NCI-H128 (cell line): ENCODE results near the gene DCXR.

Source experiments
- DNase-seq: peaks from one replicate; lab custom pipeline; 2025; ENCODE audit not compliant: unreplicated experiment; lab: John Stamatoyannopoulos, UW

Gene DCXR

GRCh38 chr17:82012261-82012639, 25.2 kb downstream of the DCXR start:
- DNase-seq = no peak

- no peak for DNase-seq
These were observed 25.8 kb downstream of the DCXR start for GRCh38 chr17:82011617-82012187.

GRCh38 chr17:82010575-82011525, 26.6 kb downstream of the DCXR start:
- no peak for DNase-seq

- no peak for DNase-seq
These were observed 28.1 kb downstream of the DCXR start for GRCh38 chr17:82009413-82009812.

- no peak for DNase-seq
These were observed 28.5 kb downstream of the DCXR start for GRCh38 chr17:82008941-82009405.

- no peak for DNase-seq
These were observed 29.1 kb downstream of the DCXR start for GRCh38 chr17:82008258-82008940.

GRCh38 chr17:82007495-82008257, 29.8 kb downstream of the DCXR start:
- DNase-seq = no peak

GRCh38 chr17:82007228-82007494, 30.3 kb downstream of the DCXR start:
- DNase-seq = no peak

GRCh38 chr17:82006468-82007227, 30.8 kb downstream of the DCXR start:
- no peak for DNase-seq

- no peak for DNase-seq
These were observed 31.7 kb downstream of the DCXR start for GRCh38 chr17:82005701-82006348.

- no peak for DNase-seq
These were observed 32.7 kb downstream of the DCXR start for GRCh38 chr17:82004517-82005455.

GRCh38 chr17:82003411-82004381, 33.8 kb downstream of the DCXR start:
- no peak for DNase-seq

GRCh38 chr17:82001571-82002056, 35.9 kb downstream of the DCXR start:
- no peak for DNase-seq

GRCh38 chr17:82000803-82001570, 36.5 kb downstream of the DCXR start:
- DNase-seq = no peak

GRCh38 chr17:81999976-82000802, 37.3 kb downstream of the DCXR start:
- no peak for DNase-seq

GRCh38 chr17:81999587-81999975, 37.9 kb downstream of the DCXR start:
- DNase-seq = no peak
